Heart left ventricle (tissue), 16 donors: ENCODE data around the gene VDR. TPM values are rescaled to one million over a fixed set of nuclear protein-coding genes. Genes with fewer than 3 reads are reported as not detected.

ENCODE experiments used
- ATAC-seq, 4 donors: fragments of 200-7000 bp; cut with Tn5 transposase; one replicate each; pipeline ENCODE4 v1.9.1; 2020 to 2022; ENCODE audit warnings: moderate library complexity in 4 of 4, mild to moderate bottlenecking in 3 of 4, moderate number of reproducible peaks in 1 of 4
- DNase-seq, 5 donors: peaks; one replicate each; pipeline ENCODE4 v3.0.0-alpha.2; 2020
- H3K27ac ChIP-seq, 12 donors: fragments of 200-600 bp; sonication (generic) in 4 of 12; one replicate each; pipeline versions ENCODE4 v1.5.0 to v1.8.0; 2016 to 2022; ENCODE audit warnings: mild to moderate bottlenecking in 2 of 12
- H3K27me3 ChIP-seq, 9 donors: fragments of 200-600 bp; sonication (generic) in 2 of 9; one replicate each; pipeline versions ENCODE4 v1.5.1 to v1.8.0; 2016 to 2022; ENCODE audit warnings: mild to moderate bottlenecking in 3 of 9
- H3K36me3 ChIP-seq, 9 donors: fragments of 200-600 bp; sonication (generic) in 2 of 9; one replicate each; pipeline versions ENCODE4 v1.5.0 to v1.8.0; 2018 to 2022; ENCODE audit warnings: mild to moderate bottlenecking in 2 of 9
- H3K4me1 ChIP-seq, 12 donors: fragments of 200-600 bp; sonication (generic) in 4 of 12; one replicate each; pipeline versions ENCODE4 v1.5.0 to v1.8.0; 2016 to 2022; ENCODE audit warnings: mild to moderate bottlenecking in 3 of 12
- H3K4me3 ChIP-seq, 12 donors: fragments of 200-600 bp; sonication (generic) in 4 of 12; one replicate each; pipeline versions ENCODE4 v1.5.0 to v1.8.0; 2017 to 2022; ENCODE audit warnings: mild to moderate bottlenecking in 9 of 12, moderate library complexity in 4 of 12
- H3K9me3 ChIP-seq, 12 donors: fragments of 200-600 bp; sonication (generic) in 4 of 12; one replicate each; pipeline versions ENCODE4 v1.5.0 to v1.8.0; 2016 to 2022; ENCODE audit warnings: mild to moderate bottlenecking in 1 of 12
- POLR2A ChIP-seq, 2 donors: fragments of 450-650 bp; IDR thresholded peaks; one replicate each; pipeline ENCODE4 v1.6.1; 2017; ENCODE audit warnings: antibody characterized with exemption in 2 of 2, mild to moderate bottlenecking in 2 of 2, moderate library complexity in 2 of 2
- WGBS, 4 donors: extraction: QIAGEN DNeasy Blood & Tissue Kit in 2 of 4; methylation state at CpG; one replicate each; pipeline versions ENCODE4 v1.1.5 to v1.1.7; 2013 to 2018; 5-methylcytosine and 5-hydroxymethylcytosine counted together
- intact Hi-C, 10 donors: fragments of 100-400 bp; cut with DNase I; formaldehyde crosslinking; loops; one replicate each; pipeline versions ENCODE4 v1.11.1 to v1.14.2; 2022
- polyA plus RNA-seq, 2 donors: library from polyadenylated mRNA; stranded (reverse); fragments of 200-250 nt; gene quantifications; one replicate each; pipeline ENCODE4 v1.2.3, GENCODE V29; 2013
- total RNA-seq, 9 donors: library from RNA; depleted of rRNA in 2 of 9; stranded (reverse); fragments of >200 nt in 2 of 9; fragmentation: NEBNext Ultra II Directional in 3 of 9; extraction: Animal tissue kit (Norgen Biotek cat#: 25700) in 3 of 9; gene quantifications; one replicate each; pipeline versions ENCODE4 v1.1.0 to v1.2.4, GENCODE V29; 2016 to 2023
- TF ChIP-seq, protein P1 (sequence below), 12 donors: fragments of 200-600 bp; sonication (generic) in 4 of 12; IDR thresholded peaks; one replicate each; pipeline versions ENCODE4 v1.5.0 to v1.8.0; 2018 to 2022; ENCODE audit warnings: antibody characterized with exemption in 12 of 12, mild to moderate bottlenecking in 5 of 12
- donor health status: ischemic (EF 13 %, LVEDD 7.1; RV severe dilation, severe dysfunction).
- donor health status: healthy with polysubstance abuse.
- donor health status: DM: no; HTN: yes; CAD: no.
- donor health status: DM: no; HTN: no; CAD: no.
- donor health status: ischemic (EF 25% LVEDD 6.9; RV normal size, moderate dysfunction).
- donor health status: ischemic (EF 25% LVEDD 5.7; RV mildly dilated, moderate dysfunction).
- donor health status: healthy.
- donor health status: DM: yes; HTN: yes; CAD: no.
- donor health status: ischemic (EF 35%, LVEDD 5.7; RV mildly dilated, moderate dysfunction).
- donor health status: nonischemic (EF 11% LVEDD 7.7; RV severe dilation, severe dysfunction).
- donor health status: DM: yes; HTN: yes; CAD: no.
- donor health status: PGD.
- donor health status: ischemic (EF 29% LVEDD 5.4; RV normal size, mild dysfunction).
- donor health status: nonischemic (EF 23%, LVEDD 6.1; RV moderate dilation, normal function).

Gene VDR
- total and polyA plus RNA-seq, 11 donors: 0.15 to 4.3 (median 0.63) TPM

- Histone ChIP-seq H3K9me3 (no peaks in the 10 kb centered on the region), H3K27ac (peak overlapping the region in 1 of 12 donors; percentile 71), H3K36me3 (peaks cover 0 to 5% (median 0%) of the 10 kb centered on the region in 9 donors), H3K4me1 (peaks cover 0 to 42% (median 12%) of the 10 kb centered on the region in 12 donors), H3K27me3 (no peaks in the 10 kb centered on the region), H3K4me3 (no peak overlapping the region)
- intact Hi-C loops: no loop called here
- TF ChIP-seq, protein P1, sequence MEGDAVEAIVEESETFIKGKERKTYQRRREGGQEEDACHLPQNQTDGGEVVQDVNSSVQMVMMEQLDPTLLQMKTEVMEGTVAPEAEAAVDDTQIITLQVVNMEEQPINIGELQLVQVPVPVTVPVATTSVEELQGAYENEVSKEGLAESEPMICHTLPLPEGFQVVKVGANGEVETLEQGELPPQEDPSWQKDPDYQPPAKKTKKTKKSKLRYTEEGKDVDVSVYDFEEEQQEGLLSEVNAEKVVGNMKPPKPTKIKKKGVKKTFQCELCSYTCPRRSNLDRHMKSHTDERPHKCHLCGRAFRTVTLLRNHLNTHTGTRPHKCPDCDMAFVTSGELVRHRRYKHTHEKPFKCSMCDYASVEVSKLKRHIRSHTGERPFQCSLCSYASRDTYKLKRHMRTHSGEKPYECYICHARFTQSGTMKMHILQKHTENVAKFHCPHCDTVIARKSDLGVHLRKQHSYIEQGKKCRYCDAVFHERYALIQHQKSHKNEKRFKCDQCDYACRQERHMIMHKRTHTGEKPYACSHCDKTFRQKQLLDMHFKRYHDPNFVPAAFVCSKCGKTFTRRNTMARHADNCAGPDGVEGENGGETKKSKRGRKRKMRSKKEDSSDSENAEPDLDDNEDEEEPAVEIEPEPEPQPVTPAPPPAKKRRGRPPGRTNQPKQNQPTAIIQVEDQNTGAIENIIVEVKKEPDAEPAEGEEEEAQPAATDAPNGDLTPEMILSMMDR (IDR thresholded peaks at IDR 0.05): no peak
- no peak for TF ChIP-seq POLR2A (IDR thresholded peaks at IDR 0.05)
- DNase-seq (no peak), ATAC-seq (no peak)
- 69 to 90% (median 83%) methylated on average over 2 of the region's 2 CpGs for WGBS, 4 donors
Observed at GRCh38 chr12:47868041-47868440, 36.8 kb downstream of the VDR start.

- WGBS, 4 donors: 77 to 84% (median 77%) methylated on average over 4 of the region's 4 CpGs
- Histone ChIP-seq H3K27ac (peak overlapping the region in 1 of 12 donors; percentile 71), H3K4me1 (peaks cover 0 to 42% (median 12%) of the 10 kb centered on the region in 12 donors), H3K27me3 (no peaks in the 10 kb centered on the region), H3K36me3 (peaks cover 0 to 5% (median 0%) of the 10 kb centered on the region in 9 donors), H3K9me3 (no peaks in the 10 kb centered on the region), H3K4me3 (no peak overlapping the region)
- intact Hi-C loops: no loop called here
- ATAC-seq (no peak), DNase-seq (no peak)
- no peak for TF ChIP-seq POLR2A (IDR thresholded peaks at IDR 0.05)
- TF ChIP-seq, protein P1 (IDR thresholded peaks at IDR 0.05): no peak
Observed at GRCh38 chr12:47867495-47867941, 37.3 kb downstream of the VDR start.

GRCh38 chr12:47864646-47865235, 40.1 kb downstream of the VDR start:
- Histone ChIP-seq H3K27me3 (no peaks in the 10 kb centered on the region), H3K4me1 (peaks cover 0 to 22% (median under 1%) of the 10 kb centered on the region in 12 donors), H3K4me3 (no peak overlapping the region), H3K36me3 (peaks cover 0 to 16% (median 0%) of the 10 kb centered on the region in 9 donors), H3K27ac (no peak overlapping the region), H3K9me3 (no peaks in the 10 kb centered on the region)
- DNase-seq: no peak
- no peak for ATAC-seq
- no peak for TF ChIP-seq POLR2A (IDR thresholded peaks at IDR 0.05)
- TF ChIP-seq, protein P1 (IDR thresholded peaks at IDR 0.05): no peak
- intact Hi-C loops: no loop called here
- 92 to 97% (median 93%) methylated on average over 14 of the region's 14 CpGs for WGBS, 4 donors

GRCh38 chr12:47863985-47864384, 40.8 kb downstream of the VDR start:
- H3K9me3 ChIP-seq: no peaks in the 10 kb centered on the region
- WGBS, 4 donors: 86 to 93% (median 90%) methylated on average over 6 of the region's 6 CpGs
- no peak overlapping the region for H3K27ac ChIP-seq
- intact Hi-C loops: no loop called here
- TF ChIP-seq, protein P1 (IDR thresholded peaks at IDR 0.05): no peak
- TF ChIP-seq POLR2A (IDR thresholded peaks at IDR 0.05): no peak
- no peak for ATAC-seq
- no peaks in the 10 kb centered on the region for H3K27me3 ChIP-seq
- DNase-seq: no peak
- peaks cover 0 to 18% (median 0%) of the 10 kb centered on the region in 12 donors for H3K4me1 ChIP-seq
- H3K36me3 ChIP-seq: peaks cover 0 to 16% (median 0%) of the 10 kb centered on the region in 9 donors
- no peak overlapping the region for H3K4me3 ChIP-seq
